Activated CD8-positive, alpha-beta memory T cell treated with anti-CD3 and anti-CD28 coated beads for 48 hours (primary cell): ENCODE measurements around the gene BTBD3.

Experiments
- DNase-seq, 3 experiments: peaks; one replicate each; pipeline ENCODE4 v3.0.0-alpha.2; 2020; ENCODE audit warnings: low read depth in 2 of 3, low spot score in 2 of 3

BTBD3 gene

DNA sequence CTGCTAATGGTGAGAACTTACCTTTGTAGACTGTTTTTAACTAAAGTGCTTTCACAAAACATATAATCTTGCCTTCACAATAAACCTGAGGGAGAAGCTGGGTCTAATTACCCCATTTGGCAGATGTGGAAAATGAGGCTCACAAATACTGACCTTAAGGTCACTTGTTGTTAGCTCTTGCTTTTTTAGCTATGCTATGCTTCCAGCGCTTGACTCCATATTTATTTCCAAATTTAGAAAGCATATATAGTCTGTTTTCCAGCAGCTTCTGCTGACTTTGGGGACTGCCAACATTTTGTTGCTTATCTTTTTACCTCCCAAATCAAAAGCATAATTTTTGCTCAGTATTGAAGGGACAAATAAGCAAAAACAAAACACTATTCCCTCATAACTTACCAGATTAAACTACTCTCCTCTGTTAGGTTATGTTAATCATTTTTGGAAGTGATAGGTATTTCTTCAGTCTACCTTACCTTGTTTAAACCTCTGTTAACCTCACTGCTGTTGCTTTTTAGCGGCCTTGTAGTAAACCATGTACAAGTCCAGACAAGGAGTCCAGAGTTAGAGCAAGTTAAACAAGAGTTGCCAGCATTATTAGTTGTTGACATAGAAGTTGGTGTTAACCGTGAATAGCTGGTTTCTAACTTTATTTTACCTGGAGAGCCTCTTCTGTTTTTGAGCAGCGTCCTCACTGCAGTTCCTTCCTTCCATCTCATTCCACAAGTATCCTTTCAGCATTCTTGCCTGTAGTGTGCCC, 4.9 kb upstream of the BTBD3 start:
- DNase-seq = no peak

DNA sequence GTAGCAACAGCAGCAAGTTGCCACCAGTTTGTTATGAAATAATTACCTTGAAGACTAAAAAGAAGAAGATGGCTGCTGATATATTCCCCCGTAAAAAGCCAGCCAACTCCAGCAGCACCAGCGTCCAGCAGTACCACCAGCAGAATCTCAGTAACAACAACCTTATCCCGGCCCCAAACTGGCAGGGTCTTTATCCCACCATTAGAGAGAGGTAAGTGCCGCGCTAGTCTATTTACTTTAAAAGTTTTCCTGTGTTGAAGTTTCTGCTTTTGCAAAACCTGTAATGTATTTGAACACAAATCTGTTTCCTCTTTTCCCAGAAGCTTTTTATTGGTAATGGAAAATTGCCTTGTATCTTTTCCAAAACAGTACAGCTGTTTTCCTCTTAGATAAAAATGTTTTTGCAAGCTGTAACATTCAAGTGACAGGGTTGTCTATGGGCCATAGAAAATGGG, 725 bp downstream of the BTBD3 start:
- no peak for DNase-seq

DNA sequence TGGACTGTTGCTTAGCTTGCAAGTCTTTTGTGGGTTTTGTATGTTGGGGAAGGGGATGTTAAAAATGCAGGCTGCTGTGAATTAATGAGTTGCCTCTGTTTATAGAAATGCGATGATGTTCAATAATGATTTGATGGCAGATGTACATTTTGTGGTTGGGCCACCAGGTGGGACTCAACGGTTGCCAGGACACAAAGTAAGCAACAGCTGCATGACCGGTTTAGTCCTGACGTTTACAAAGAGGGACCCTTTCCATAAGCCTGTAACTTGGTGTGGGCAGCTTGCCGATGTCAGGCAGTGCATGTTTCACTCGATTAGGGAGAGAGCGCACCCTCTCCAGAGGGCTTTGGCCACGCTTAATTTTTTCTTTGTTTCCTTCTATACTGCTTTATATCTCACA, 1.3 kb downstream of the BTBD3 start:
- no peak for DNase-seq

DNA sequence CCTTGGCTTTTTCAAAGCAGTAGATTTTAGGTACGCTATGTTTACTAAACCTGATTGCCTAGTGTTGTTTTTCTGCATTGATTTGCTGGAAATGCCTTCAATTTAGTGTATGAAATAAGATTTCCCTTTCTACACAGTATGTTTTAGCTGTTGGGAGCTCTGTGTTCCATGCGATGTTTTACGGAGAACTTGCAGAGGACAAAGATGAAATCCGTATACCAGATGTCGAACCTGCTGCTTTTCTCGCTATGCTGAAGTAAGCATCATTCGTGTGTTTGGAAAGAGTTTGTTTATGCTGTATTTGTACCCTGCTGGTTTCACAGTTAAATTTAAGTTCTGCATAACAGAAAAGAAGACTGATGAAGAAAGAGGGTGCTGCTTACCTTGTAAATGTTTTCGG, 1.9 kb downstream of the BTBD3 start:
- no peak for DNase-seq

DNA sequence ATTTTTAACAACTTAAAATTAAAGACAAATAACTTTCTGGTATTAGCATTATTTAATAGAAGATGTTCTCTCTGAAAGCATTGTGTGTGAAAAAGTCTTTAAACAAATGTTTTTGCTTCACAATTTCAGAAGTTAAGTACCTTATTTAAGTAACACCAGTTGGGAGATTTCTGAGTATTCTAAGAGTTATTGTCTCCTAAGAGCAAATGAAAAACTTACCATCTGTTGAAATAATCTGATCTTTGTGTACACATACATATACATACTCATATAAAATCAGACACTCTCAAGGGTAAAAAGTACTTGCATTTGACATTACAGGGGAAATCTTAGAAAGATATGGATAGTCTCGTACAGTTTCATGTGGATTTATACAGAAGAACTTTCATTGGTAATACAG, 2.4 kb downstream of the BTBD3 start:
- no peak for DNase-seq

DNA sequence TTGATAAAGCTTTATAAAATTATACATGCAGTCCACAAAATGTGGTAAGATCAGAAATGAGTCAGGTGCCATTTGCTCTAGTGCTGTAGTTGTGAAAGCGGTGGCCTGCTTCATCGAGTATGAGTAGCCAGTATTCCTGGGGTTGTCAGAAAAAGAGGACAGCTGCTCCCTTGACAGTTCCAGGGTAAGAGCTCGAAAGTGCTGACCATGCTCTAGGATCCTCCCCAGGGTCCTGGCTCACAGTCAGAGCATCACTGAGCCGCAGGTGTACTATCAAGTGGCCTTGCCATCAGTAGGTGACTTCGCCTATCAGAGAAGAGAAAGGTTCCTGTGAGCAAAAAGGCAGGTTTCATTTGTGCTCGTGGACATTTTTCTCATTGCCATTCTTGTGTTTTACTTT, 3.6 kb downstream of the BTBD3 start:
- DNase-seq = no peak

DNA sequence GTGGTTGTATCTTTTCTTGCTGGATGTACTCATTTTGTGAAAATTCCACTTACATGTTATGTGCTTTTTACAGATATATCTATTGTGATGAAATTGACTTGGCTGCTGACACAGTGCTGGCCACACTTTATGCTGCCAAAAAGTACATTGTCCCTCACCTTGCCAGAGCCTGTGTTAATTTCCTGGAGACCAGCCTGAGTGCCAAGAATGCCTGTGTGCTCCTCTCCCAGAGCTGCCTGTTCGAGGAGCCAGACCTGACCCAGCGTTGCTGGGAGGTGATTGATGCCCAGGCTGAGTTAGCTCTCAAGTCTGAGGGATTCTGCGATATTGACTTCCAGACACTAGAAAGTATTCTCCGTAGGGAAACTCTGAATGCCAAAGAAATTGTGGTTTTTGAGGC, 4.9 kb downstream of the BTBD3 start:
- no peak for DNase-seq

DNA sequence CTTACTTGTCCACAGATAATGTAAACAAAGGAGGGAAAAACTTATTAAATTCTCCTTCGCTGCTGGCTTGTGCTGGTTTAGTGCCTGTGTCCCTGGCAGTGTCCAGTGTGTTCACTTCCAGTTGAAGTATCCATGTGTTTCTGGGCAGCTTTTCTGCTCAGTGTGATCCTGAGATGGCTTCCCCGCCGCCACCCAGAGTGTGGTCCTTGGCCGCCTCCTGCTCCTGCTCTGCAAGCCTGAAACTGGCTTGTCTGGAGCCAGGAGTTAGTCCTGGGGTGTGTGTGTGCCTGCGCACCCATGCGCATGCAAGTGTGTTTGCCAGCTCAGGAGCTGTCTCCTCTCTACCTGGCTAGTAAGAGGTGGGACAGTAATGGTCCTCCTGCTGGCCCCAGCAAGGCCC, 7.2 kb downstream of the BTBD3 start:
- DNase-seq = no peak

DNA sequence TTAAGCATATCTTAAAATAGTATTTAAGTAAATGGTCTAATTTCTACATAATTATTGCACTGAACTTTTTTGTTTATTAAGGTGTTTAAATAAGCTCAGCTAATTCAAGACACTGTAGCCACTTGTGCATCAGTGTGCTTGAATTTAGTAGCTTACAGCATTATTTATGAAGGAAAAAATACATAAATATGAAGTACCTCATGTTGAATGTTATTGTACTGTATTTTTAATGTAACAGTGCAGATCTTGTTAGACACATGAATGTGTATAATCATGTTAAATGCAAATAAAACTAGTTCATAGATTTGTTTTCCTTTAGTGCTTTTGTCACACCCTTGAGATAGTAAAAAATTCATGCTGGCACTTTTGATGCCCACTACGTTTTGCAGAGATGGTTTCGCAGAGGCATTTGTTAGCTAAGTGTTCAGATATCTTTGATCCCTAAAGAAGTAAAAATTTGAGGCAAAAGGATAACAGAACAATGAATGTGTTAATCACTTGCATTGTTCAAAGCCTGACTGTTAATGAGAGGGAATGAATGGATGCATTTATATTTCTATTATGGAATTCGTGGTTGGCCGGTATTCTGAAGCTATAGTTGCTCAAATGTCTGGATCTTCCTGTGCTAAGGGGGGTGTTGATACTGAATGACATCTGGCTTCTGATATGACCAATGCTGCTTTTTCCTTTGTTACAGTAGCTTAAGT, 8.8 kb downstream of the BTBD3 start:
- no peak for DNase-seq

DNA sequence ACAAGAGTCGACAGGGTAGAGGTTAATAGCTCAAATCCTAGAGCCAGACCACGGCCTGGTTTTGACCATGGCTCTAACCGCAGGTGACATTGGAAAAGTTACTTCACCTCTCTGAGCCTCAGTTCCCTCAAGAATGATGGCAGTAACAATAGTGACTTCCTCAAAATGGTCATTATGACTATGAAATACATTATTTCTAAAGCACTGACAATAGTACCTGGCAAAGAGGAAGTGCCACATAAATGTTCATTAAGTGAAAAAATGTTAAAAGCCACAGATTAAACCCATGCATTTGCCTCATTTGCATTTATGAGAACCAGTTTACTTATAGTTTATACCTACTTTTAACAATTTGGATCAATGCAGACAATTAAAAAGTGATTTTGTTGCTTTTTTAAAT, 12.3 kb downstream of the BTBD3 start:
- DNase-seq = no peak

DNA sequence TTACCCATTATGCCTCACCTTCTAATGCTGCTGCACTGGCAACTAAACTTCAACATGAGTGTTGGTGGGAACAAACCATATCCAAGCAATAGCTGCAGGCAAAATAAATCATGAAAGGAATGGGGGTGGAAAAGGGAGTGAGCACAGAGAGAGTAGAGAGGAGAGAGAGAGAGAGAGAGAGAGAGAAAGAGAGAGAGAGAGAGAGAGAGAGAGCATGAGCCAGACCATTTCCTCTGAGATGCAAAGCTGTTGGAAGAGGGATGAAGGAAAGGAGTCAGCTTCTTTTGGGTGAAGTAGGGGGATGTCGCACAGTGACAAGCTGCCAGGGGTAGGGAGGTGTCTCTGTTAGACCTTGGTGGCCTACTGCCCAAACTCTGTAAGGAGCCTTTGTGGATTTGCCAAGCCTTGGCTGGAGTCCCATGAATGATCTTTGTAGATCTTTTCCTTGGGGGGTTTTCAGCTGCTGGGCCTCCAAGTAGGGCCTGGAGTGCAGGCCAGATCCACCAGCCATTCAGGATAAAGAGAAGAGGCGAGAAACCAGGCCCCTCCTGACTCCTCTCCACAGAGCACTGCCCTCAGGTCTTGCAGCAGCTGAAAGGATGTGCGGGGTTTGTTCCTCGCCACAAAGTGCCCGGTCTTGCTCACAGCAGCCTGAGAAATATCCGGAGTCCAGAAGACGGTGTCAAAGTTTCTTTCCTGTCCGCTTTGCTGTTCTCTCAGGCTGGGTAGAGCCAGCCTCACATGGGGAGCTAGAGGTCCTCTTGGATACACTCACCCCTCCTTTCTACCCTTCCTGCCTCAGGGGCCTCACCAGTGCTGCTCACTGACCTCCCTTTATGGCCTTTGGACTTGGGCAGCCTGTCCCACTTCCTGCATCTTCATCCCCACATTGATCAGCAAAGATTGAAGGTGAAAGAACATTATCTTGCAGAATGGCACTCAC, 17.8 kb downstream of the BTBD3 start:
- no peak for DNase-seq

DNA sequence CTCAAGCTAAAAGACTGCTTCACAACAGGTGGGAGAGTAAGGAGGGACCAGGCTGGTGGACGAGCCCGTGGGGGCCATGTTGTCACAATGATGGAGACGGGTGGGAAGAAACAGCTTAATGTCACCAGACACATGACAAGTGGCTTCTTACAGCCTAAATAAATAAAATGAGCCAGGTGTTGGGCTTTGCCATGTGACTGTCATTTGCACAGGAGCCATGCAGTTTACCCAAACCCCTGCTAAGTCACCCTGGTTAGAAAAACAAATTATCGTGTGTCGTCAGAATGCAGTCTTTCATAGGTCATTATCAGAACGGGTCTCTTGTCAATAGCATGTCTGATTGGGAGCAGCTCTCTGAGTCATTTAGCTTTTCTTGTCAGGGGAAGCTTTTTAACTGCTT, 18.5 kb downstream of the BTBD3 start:
- DNase-seq = no peak

DNA sequence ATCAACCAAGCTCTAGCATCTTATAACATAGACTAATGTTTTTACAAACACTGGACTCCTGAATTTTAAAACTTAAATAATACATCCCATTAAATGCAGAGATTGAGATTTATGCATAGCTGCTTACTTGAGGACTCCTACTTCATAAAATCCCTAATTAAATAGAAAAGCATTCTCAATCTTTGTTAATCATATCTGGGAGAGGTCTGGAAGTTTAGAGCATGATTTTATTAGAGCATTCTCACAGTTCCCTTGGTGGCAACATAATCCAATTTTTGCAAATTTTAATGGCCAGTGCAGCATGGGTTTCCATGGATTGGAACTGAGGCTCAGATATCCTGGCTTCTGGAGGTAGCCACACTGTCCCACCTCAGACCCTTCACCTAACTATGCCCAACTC, 19.5 kb downstream of the BTBD3 start:
- DNase-seq = no peak

DNA sequence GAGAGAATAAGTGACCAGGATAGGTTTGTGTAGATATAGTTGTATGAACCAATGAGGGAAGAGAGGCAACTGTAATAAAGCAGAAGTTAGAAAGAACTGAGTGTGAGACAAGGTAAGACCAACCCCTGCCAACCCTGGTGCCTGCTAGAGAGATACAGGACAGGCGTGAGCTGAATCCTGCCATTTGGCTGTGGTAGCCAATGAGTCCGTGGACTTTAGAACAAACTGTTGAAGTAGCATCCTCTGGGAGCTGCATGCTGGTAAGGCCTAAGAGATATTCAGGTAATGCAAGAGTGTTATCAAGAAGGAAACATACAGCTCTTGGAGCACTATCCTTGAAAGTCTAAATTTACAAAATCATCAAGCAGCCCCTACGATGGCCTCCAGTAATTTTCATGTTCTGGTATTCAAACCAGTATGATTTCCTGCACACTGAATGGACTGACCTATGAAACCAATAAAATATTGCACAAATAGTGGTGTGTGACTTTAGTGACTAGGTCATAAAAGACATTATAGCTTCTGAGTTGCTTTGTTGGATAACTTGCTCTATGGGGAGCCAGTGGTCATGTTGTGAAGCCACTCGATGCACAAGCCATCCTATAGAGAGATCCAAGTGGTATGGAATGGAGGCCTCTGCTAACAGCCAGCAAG, 24.0 kb downstream of the BTBD3 start:
- no peak for DNase-seq

DNA sequence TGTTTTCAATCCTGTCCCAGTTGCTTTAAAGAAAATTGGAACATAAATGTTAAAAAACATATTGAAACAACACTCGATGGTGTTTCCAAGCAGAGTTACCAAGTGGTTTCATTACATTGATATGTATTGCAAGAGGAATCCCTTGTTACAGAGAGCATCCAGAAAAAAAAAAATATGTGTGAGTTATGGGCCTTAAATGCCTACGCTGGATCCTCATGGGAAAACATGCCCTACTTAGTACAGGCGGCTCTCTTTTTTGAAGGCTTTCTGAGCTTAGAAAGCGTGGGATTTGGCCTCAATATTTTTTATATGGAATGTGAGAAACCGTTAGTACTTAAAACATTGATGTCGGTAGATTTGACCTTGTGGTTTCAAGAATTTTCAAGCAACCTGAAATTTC, 26.1 kb downstream of the BTBD3 start:
- no peak for DNase-seq

DNA sequence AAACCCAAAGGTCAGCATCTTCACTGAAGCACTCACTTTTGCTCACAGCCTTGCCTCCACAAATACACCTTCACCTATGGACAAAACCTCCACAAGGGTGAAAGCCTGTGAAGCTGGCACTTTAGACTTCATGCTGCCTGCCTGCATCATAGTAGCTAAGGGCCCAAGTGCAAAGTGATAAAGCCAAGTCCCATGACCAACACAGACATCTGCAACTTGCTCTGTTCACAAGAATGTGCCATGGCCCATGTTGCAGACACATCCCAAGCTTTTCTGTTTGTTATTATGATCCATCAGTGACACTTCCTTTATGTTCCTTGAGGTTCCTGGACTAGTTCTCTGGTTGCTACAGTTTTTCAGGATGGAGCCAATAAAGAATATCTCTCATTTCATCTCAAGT, 31.1 kb downstream of the BTBD3 start:
- no peak for DNase-seq

DNA sequence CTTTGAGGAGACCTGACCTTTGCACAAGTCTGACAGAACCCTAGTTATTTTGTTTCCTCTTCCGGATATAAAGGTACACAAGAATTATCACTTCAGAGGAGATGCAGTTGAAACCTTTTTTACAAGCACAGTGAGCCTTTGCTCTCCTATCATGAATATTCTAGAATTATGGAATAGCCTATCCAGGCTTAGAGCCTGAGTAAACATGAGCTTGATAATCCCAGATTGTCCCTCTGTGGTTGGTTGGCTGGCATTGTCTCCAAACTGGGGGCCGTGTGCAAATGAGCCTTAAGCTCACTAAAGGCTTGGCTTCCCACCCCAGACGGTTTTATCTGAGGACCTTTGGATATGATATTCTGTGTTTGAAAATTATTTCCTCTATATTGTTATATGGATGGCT, 32.0 kb downstream of the BTBD3 start:
- no peak for DNase-seq

DNA sequence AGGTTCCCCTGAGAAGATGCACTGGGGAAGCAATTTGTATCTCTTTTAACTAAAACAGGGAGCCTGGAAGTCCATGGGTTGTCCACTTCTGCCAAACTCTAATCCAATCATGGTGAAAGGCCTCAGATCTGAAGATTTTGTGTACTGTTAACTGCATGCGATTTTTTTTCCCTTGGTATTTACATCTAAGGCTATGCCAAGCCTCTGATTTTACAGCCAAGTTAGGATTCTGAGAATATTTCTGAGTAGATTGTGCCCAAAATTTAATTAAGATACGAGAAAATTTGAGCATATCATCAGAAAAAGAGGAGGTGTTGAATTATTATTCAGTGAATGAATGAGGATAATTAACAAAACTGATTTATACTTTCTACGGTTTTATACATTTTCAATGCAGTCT, 34.0 kb downstream of the BTBD3 start:
- DNase-seq = no peak

DNA sequence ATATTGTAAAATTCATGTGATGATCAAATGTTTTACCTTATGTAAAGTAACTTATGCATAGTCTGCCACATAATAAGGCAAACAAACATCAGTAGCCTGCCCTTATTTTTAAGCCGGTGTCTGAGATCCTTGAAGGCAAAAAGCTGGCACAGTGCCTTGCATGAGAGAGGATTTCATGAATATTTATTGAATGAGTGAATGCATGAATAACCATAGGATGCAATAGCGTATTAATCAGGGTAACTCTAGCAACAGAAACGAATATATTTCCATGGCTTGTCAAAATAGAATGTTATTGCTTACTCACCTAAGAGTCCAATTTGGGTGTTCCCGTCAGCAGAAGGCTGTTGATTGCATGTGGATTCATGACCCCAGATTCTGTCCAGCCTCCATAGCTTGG, 34.9 kb downstream of the BTBD3 start:
- no peak for DNase-seq

DNA sequence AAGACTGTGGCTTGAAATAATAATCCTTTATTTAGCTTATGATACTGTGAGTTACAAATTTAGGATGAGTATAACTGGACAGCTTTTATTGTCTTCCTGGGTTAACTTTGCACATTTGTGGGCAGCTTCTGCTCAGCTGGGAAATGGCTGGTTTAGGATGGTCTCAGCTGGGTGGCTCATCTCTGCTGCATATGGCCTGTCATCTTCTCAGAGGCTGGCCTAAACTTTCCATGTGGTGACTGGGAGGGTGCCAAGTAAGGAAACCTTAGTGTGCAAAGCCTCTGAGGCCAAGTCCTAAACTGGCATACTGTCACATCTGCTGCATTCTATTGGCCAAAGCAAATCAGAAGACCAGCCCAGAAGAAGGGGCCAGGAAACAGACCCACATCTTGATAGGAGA, 40.2 kb downstream of the BTBD3 start:
- DNase-seq = no peak

DNA sequence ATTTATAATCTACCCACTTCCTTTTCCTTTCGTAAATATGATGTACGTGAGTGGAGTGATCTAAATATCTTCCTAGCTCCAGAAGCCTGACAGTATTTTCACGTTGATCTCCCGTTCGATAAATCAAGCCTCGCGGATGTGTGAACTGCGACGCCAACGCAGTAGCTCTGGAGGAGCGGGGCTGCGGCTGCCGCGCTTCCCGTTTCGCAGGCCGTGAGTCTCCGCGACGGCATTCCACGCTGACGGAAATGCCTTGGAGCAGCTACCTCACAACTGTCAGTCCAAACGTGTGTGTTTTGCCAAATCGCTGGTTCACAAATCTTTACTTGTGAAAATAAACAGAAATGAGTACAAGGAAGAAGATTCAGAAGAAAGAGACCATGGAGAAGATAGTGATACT, 41.2 kb downstream of the BTBD3 start:
- DNase-seq = no peak
